Osteoblast (primary cell): Measurements from ENCODE around the gene TULP1. TPM values are rescaled to one million over a fixed set of nuclear protein-coding genes. Genes with fewer than 3 reads are reported as not detected.
A peak's percentile ranks its signal among the peaks of the same experiment; 100 is the strongest.

Experiments used
- DNase-seq: peaks from one replicate; pipeline ENCODE4 v3.0.0; 2011; ENCODE audit warnings: low spot score, mixed read lengths; ENCODE audit not compliant: insufficient read length; ENCODE audit errors: missing footprints
- H2AFZ ChIP-seq: 2 replicates; pipeline ENCODE4 v1.6.0; 2011; ENCODE audit warnings: mild to moderate bottlenecking, low read length
- H3K27ac ChIP-seq: 2 replicates; pipeline ENCODE4 v1.5.1; 2011; ENCODE audit warnings: mild to moderate bottlenecking, low read depth, low read length, moderate library complexity
- H3K27me3 ChIP-seq: 2 replicates; pipeline ENCODE4 v1.6.0; 2012; ENCODE audit warnings: mild to moderate bottlenecking, control low read depth, inconsistent platforms, low read length, moderate library complexity; ENCODE audit not compliant: insufficient read depth
- H3K36me3 ChIP-seq: 2 replicates; pipeline ENCODE4 v1.5.1; 2011; ENCODE audit warnings: mild to moderate bottlenecking, low read length, control low read depth, moderate library complexity; ENCODE audit not compliant: insufficient read depth
- H3K4me1 ChIP-seq: 2 replicates; pipeline ENCODE4 v1.5.1; 2011; ENCODE audit warnings: mild to moderate bottlenecking, low read length, control low read depth, moderate library complexity; ENCODE audit not compliant: insufficient read depth
- H3K4me2 ChIP-seq: 2 replicates; pipeline ENCODE4 v1.6.0; 2011; ENCODE audit warnings: mild to moderate bottlenecking, low read length; ENCODE audit not compliant: insufficient read depth
- H3K4me3 ChIP-seq: fragments of 200-600 bp; sonication (generic); 3 replicates; pipeline ENCODE4 v1.5.1; 2012; ENCODE audit warnings: mild to moderate bottlenecking, low read length, inconsistent platforms; ENCODE audit not compliant: insufficient read depth
- H3K79me2 ChIP-seq: 2 replicates; pipeline ENCODE4 v1.6.0; 2012; ENCODE audit warnings: mild to moderate bottlenecking, low read length, control low read depth, inconsistent platforms; ENCODE audit not compliant: insufficient read depth
- H3K9me3 ChIP-seq: 2 replicates; pipeline ENCODE4 v1.5.1; 2011; ENCODE audit warnings: low read depth, low read length, control low read depth
- H4K20me1 ChIP-seq: 2 replicates; pipeline ENCODE4 v1.6.0; 2012; ENCODE audit warnings: mild to moderate bottlenecking, low read length, control low read depth; ENCODE audit not compliant: insufficient read depth
- total RNA-seq: library from RNA; depleted of rRNA; stranded (reverse); fragments of >200 nt; gene quantifications from 2 replicates; pipeline ENCODE4 v1.2.3, GENCODE V29; 2012
- TF ChIP-seq, protein P1 (sequence below): IDR thresholded peaks from 2 replicates; pipeline ENCODE4 v1.5.1; 2011; ENCODE audit warnings: mild to moderate bottlenecking, low read depth, low read length, moderate library complexity; ENCODE audit errors: extremely low read depth

Gene TULP1
- total RNA-seq, 1 donor: not detected

DNA sequence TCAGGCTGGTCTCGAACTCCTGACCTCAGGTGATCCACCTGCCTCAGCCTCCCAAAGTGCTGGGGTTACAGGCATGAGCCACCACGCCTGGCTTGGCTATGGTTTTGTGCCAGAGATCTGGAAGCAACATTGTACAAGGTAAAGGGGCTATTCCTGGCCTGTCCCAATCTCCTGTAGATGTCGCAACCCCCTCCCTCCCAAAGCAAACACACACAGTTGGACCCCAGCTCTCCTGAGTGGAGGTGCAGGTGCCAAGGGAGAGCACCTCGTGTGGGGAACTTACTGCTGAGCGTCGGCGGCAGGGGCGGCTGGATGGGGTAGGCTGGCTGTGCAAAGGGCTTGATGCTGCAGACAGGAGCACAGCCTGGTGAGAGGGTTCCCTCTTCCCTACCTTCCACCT is 35.7 kb downstream of the TULP1 start:
- Histone ChIP-seq H3K9me3 (no peaks in the 10 kb centered on the region), H3K4me3 (no peak overlapping the region), H2AFZ (no peak overlapping the region), H3K27ac (no peak overlapping the region), H4K20me1 (peaks cover 12% of the 10 kb centered on the region), H3K36me3 (peaks cover 36% of the 10 kb centered on the region), H3K27me3 (no peaks in the 10 kb centered on the region), H3K4me2 (no peak overlapping the region), H3K79me2 (no peaks in the 10 kb centered on the region), H3K4me1 (no peaks in the 10 kb centered on the region)
- TF ChIP-seq, protein P1, sequence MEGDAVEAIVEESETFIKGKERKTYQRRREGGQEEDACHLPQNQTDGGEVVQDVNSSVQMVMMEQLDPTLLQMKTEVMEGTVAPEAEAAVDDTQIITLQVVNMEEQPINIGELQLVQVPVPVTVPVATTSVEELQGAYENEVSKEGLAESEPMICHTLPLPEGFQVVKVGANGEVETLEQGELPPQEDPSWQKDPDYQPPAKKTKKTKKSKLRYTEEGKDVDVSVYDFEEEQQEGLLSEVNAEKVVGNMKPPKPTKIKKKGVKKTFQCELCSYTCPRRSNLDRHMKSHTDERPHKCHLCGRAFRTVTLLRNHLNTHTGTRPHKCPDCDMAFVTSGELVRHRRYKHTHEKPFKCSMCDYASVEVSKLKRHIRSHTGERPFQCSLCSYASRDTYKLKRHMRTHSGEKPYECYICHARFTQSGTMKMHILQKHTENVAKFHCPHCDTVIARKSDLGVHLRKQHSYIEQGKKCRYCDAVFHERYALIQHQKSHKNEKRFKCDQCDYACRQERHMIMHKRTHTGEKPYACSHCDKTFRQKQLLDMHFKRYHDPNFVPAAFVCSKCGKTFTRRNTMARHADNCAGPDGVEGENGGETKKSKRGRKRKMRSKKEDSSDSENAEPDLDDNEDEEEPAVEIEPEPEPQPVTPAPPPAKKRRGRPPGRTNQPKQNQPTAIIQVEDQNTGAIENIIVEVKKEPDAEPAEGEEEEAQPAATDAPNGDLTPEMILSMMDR: no peak
- no peak for DNase-seq

DNA sequence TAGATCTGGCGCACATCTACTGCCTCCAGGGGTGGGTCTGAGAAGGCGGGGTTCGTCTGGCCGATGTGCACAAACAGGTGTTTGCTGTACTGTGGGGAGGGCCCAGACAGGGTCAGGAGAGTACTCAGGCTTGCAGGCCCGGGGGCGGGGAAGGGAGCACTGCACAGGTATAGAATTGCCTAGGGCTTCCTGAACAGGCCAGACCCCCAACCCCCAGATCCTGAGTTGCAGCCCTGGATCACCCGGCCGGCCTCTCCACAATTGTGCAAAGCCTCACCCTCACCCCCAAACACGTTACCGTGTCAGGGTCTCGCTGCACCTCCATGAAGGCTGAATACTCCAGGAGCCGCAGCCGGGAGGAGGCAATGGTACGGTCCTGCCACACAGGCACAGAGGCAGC is 36.7 kb downstream of the TULP1 start:
- DNase-seq: peak; percentile 11
- H3K4me2 ChIP-seq: no peak overlapping the region
- peaks cover 3% of the 10 kb centered on the region for H3K79me2 ChIP-seq
- no peak overlapping the region for H3K27ac ChIP-seq
- peaks cover 3% of the 10 kb centered on the region for H3K4me1 ChIP-seq
- TF ChIP-seq, protein P1: no peak
- H4K20me1 ChIP-seq: peaks cover 20% of the 10 kb centered on the region
- H3K9me3 ChIP-seq: no peaks in the 10 kb centered on the region
- H3K27me3 ChIP-seq: no peaks in the 10 kb centered on the region
- H2AFZ ChIP-seq: no peak overlapping the region
- peaks cover 36% of the 10 kb centered on the region for H3K36me3 ChIP-seq
- no peak overlapping the region for H3K4me3 ChIP-seq

DNA sequence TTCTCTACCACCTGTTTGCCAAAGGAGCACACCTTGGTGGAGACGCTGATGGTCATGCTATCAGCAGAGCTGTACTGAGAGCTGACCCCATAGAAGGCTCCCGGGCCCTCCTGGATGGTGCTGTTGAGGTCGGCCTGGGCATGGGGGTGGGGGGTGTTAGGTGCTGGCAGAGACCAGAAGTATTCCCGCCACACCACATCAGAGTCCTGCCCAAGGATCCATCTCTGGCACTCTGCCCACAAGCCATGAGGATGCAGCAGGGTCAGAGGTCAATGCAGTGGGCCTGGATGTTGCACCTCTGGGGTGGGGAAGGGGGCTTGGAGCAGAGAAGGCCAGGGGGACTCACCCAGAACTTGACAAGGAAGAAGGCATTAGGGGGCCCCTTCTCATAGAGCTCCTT is 37.1 kb downstream of the TULP1 start:
- Histone ChIP-seq H4K20me1 (peaks cover 24% of the 10 kb centered on the region), H3K36me3 (peaks cover 40% of the 10 kb centered on the region), H2AFZ (no peak overlapping the region), H3K4me1 (peaks cover 7% of the 10 kb centered on the region), H3K27ac (no peak overlapping the region), H3K4me2 (no peak overlapping the region), H3K27me3 (no peaks in the 10 kb centered on the region), H3K4me3 (no peak overlapping the region), H3K9me3 (no peaks in the 10 kb centered on the region), H3K79me2 (peaks cover 6% of the 10 kb centered on the region)
- DNase-seq: peak; percentile 87
- TF ChIP-seq, protein P1: no peak

DNA sequence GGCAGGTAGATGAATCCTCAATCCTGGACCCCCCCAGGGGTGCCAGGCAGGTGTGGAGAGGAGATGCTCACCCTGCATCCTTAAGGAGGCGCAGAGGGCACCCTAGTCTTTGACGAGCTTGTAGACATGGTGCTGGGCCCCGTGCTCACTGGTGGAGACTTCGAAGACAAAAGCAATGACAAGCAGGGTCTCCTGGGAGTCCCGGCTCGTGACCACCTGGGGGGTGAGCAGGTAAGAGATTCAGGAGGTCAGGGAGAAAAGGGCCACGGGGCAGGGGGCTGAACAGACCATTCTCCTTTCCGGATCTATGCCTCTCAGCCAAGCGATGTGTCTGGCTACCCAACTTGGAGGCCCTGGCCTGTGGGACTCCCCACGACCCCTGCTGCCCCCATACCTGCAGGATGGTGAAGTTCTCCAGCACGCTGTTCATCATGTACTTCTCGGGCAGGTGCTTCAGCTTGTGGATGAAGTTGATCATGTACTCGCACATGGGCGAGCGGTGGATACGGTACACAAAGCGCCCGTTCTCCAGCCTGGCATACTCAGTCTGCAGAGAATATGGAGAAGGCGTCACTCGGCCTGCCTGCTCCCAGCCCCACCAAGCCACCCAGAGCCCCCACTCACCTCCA is 37.6 kb downstream of the TULP1 start:
- Histone ChIP-seq H4K20me1 (peaks cover 29% of the 10 kb centered on the region), H2AFZ (no peak overlapping the region), H3K36me3 (peaks cover 45% of the 10 kb centered on the region), H3K27me3 (no peaks in the 10 kb centered on the region), H3K4me2 (no peak overlapping the region), H3K9me3 (no peaks in the 10 kb centered on the region), H3K79me2 (peaks cover 11% of the 10 kb centered on the region), H3K4me3 (no peak overlapping the region), H3K4me1 (peaks cover 12% of the 10 kb centered on the region), H3K27ac (no peak overlapping the region)
- no peak for DNase-seq
- TF ChIP-seq, protein P1: no peak
